ENCODE data around the gene SNRNP200. TPM values are rescaled to one million over a fixed set of nuclear protein-coding genes. Genes with fewer than 3 reads are reported as not detected.

The SNRNP200 gene
- total RNA-seq, 4 donors from 2014 or later, result 67.8 to 106 (median 83.4) TPM

DNA sequence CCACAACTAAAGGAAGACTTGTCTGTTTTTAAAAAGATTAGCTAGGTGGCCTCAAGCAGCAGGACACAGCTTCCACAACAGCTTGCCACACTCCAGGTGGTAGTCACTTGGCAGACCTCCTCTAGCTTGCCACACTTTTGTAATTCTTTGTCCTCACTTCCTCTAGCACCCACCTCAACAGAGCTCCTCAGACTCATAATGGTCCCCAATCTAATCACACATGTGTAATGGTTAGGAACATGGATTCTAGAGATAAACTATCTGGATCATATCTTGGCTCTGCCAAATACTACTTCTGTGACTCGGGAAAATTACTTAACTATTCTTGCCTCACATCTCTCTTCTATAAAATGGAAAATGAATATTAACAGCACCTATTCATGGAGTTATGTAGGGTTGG is 3.5 kb downstream of the SNRNP200 start:
- TF ChIP-seq, protein P1, sequence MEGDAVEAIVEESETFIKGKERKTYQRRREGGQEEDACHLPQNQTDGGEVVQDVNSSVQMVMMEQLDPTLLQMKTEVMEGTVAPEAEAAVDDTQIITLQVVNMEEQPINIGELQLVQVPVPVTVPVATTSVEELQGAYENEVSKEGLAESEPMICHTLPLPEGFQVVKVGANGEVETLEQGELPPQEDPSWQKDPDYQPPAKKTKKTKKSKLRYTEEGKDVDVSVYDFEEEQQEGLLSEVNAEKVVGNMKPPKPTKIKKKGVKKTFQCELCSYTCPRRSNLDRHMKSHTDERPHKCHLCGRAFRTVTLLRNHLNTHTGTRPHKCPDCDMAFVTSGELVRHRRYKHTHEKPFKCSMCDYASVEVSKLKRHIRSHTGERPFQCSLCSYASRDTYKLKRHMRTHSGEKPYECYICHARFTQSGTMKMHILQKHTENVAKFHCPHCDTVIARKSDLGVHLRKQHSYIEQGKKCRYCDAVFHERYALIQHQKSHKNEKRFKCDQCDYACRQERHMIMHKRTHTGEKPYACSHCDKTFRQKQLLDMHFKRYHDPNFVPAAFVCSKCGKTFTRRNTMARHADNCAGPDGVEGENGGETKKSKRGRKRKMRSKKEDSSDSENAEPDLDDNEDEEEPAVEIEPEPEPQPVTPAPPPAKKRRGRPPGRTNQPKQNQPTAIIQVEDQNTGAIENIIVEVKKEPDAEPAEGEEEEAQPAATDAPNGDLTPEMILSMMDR (IDR thresholded peaks at IDR 0.05; ENCODE audit: low read depth), result no peak

DNA sequence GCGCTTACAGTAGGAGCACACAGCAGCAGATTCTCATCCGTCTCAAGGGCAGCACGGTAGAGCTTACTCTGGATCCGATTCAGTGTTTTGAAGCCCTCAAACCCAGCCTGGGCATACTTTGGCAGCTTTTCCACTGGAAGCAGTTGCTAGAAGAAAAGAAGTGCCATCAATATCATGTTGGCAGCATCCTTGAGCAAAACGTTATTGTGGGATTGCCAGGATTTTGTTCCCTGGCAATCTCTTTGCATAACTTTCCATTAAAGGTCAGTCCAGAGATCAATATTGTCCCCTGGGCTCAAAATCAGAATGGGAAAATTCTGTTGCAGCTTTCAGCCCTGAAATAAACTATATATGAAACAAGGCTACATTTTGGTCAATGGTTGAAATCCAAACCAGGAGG is 8.4 kb downstream of the SNRNP200 start:
- TF ChIP-seq, protein P1 (IDR thresholded peaks at IDR 0.05; ENCODE audit: low read depth), result no peak

DNA sequence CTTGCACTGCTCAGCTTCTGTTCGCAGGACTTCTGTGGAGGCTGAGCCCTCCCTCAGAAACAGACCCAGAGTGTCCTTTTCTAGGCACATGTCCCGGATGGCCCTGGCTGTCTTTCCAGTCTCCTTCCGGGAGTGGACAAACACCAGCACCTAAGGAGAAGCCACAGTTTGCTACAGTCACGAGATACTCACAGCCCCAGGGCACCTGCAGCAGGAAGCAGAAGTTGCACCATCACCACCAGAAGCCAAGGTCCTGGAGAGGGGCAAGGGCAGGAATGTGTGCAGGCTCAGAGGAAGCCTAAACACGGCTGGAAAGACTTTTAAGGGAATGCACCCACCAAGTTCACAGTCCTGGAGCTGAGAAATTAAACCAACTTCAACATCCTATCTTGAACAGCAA is 13.6 kb downstream of the SNRNP200 start:
- TF ChIP-seq, protein P1 (IDR thresholded peaks at IDR 0.05; ENCODE audit: low read depth), result no peak

DNA sequence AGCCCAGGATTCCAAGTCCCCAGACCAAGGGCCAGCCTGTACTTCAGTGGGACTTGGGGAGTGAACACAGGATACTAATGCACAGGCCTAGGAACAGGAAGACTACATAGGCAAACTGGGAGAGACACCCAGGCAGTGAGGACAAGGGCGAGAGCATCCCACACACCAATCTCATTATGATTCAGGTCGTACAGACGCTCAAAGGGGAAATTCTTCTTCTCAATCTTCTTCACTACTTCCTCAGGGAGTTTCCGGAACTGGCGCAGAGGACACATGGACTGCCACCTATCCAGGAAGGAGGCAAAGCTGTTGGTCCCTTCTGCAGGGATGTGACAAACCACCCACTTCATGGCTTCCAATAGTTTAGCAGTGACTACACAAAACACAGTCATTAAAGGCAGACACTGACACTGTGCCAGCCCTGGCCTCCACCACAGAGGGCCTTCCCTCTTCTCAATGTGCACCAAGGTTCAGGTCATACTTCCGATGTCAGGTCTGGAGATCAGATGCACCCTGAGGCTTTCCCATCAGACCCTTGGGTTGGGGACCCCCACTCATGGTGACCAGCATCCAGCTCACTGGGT is 18.0 kb downstream of the SNRNP200 start:
- TF ChIP-seq, protein P1 (IDR thresholded peaks at IDR 0.05; ENCODE audit: low read depth), result no peak

DNA sequence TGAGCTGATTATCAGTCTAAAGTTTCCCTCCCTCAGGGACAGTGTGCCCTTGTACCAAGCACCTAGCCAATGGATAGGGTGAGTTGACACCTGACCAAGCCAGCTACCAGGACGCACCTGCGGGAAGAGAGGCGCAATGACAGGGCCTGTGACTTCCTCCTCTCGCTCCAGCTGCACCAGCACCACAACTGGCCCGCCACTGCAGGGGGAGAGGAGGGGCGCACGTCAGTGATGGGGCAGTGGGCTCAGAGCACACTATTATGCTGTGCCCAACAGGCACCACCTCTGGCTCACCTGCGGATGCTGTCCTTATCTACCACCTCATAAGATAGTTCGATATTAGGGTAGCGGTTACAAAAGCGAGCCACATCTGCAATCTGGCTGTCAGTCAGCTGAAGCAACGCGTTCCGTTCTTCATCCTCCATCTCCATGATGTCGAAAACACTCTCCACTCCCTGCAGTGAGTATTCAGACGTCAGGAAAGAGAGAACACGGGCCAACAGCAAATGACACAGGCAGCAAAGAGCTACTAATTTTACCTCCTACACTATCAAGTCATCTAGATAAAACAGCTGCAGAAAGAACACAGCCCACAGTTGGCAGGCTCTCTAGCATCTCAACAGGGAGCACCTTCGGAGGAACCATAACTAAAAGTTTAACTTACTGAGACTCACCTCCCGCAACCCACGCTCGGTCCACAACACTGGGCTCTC is 28.4 kb downstream of the SNRNP200 start:
- TF ChIP-seq, protein P1 (IDR thresholded peaks at IDR 0.05; ENCODE audit: low read depth), result no peak

DNA sequence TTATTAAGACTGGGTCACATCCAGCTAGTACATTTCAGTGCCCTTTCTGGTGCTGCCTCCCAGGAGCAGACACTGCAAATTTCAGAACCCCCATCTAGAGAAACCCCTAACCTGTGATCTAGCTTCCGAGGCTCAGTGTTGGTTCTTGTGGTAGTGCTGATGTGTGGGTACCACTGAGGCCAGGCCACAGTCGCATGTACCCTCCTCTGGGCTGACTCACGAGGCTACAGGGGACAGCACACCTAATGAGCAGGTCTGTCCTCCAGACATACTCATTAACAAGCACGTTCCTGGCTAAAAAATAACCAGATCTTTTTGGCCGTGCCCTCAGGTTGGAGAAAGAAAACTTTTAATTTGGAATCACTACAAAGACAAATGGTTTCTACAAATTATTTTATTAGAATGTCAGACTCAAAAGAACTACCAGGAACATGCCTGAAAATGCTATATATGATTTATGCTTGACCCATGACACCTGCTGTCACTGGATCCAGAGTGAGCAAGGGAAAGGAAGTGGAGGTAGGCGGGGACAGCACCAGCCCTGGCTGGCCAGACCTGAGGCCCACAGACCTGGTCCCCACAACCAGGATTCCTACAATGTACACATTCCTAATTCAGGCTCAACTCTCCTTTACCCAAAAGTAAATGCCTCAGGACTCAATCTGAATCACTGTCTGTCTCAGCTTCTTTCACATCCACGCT is 30.8 kb downstream of the SNRNP200 start:
- TF ChIP-seq, protein P1 (IDR thresholded peaks at IDR 0.05; ENCODE audit: low read depth), result no peak

DNA sequence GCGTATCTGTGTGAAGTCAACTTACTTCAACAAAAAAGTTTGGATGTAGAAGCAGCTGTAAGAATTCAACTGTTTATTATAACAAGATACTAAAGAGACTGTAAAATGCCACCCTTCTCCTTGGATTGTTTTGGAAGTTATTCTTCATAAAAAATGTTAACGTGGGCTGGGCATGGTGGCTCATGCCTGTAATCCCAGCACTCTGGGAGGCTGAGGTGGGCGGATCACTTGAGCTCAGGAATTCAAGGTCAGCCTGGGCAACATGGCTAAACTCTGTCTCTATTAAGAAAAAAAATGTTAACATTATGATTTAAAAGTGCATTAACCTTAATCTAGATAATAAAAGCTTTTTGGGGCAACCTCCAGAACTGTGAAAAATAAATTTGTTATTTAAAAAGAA is 31.6 kb downstream of the SNRNP200 start:
- TF ChIP-seq, protein P1 (IDR thresholded peaks at IDR 0.05; ENCODE audit: low read depth), result no peak

Data from subcutaneous adipose tissue (tissue), 4 donors.